Upper lobe of left lung (tissue), 6 donors: ENCODE data around the gene UTF1. TPM values are rescaled to one million over a fixed set of nuclear protein-coding genes. Genes with fewer than 3 reads are reported as not detected.

ENCODE experiments used
- ATAC-seq, 2 donors: fragments of 200-7000 bp; cut with Tn5 transposase; one replicate each; pipeline ENCODE4 v1.9.1; 2022; ENCODE audit warnings: mild to moderate bottlenecking in 2 of 2, moderate library complexity in 2 of 2; ENCODE audit not compliant: low FRiP score in 2 of 2
- DNase-seq, 2 donors: peaks; one replicate each; pipeline ENCODE4 v3.0.0-alpha.2; 2019 to 2020
- H3K27ac ChIP-seq, 4 donors: fragments of 200-600 bp; sonication (generic); one replicate each; pipeline ENCODE4 v1.5.1; 2016 to 2019
- H3K27me3 ChIP-seq, 4 donors: fragments of 200-600 bp; sonication (generic); one replicate each; pipeline ENCODE4 v1.5.1; 2017 to 2019
- H3K36me3 ChIP-seq, 4 donors: fragments of 200-600 bp; sonication (generic); one replicate each; pipeline ENCODE4 v1.5.1; 2016 to 2019
- H3K4me1 ChIP-seq, 4 donors: fragments of 200-600 bp; sonication (generic); one replicate each; pipeline ENCODE4 v1.5.1; 2018 to 2019
- H3K4me3 ChIP-seq, 4 donors: fragments of 200-600 bp; sonication (generic); one replicate each; pipeline ENCODE4 v1.5.1; 2017 to 2019; ENCODE audit warnings: mild to moderate bottlenecking in 2 of 4, moderate library complexity in 1 of 4
- H3K9me3 ChIP-seq, 4 donors: fragments of 200-600 bp; sonication (generic); one replicate each; pipeline ENCODE4 v1.5.1; 2018 to 2019
- EP300 ChIP-seq, 4 donors: sonication (generic); formaldehyde crosslinking; IDR thresholded peaks; one replicate each; pipeline ENCODE4 v1.5.1; 2017; ENCODE audit warnings: antibody characterized with exemption in 4 of 4, control low read depth in 2 of 4
- POLR2A ChIP-seq, 4 donors: fragments of 450-650 bp; IDR thresholded peaks; one replicate each; pipeline ENCODE4 v1.5.1; 2016 to 2017; ENCODE audit warnings: antibody characterized with exemption in 4 of 4, mild to moderate bottlenecking in 2 of 4
- POLR2AphosphoS5 ChIP-seq, 2 donors: sonication (generic); formaldehyde crosslinking; IDR thresholded peaks; one replicate each; pipeline ENCODE4 v1.5.1; 2017; ENCODE audit warnings: antibody characterized with exemption in 2 of 2
- WGBS, 2 donors: methylation state at CpG; one replicate each; pipeline ENCODE4 v1.1.5; 2017 to 2018; 5-methylcytosine and 5-hydroxymethylcytosine counted together
- total RNA-seq, 6 donors: library from RNA; depleted of rRNA in 4 of 6; stranded (reverse); fragments of >200 nt in 4 of 6; gene quantifications; one replicate each; pipeline versions ENCODE4 v1.1.0 to v1.2.1, GENCODE V29; 2016 to 2021
- TF ChIP-seq, protein P1 (sequence below), 6 experiments: fragments of 450-650 bp in 4 of 6; fragments of 200-600 bp in 2 of 6; sonication (generic) in 2 of 6; IDR thresholded peaks; one replicate each; pipeline ENCODE4 v1.5.1; 2016 to 2019; ENCODE audit warnings: antibody characterized with exemption in 6 of 6
- donor health status: DM: no; HTN: no; CAD: no; lungs with moderate emphysema.
- donor health status: DM: no; HTN: yes; CAD: no; lungs with severe emphysema.

Gene UTF1
- total RNA-seq, 6 donors from 2014 or later, result 0.26 to 0.37 TPM; not detected in 4

DNA sequence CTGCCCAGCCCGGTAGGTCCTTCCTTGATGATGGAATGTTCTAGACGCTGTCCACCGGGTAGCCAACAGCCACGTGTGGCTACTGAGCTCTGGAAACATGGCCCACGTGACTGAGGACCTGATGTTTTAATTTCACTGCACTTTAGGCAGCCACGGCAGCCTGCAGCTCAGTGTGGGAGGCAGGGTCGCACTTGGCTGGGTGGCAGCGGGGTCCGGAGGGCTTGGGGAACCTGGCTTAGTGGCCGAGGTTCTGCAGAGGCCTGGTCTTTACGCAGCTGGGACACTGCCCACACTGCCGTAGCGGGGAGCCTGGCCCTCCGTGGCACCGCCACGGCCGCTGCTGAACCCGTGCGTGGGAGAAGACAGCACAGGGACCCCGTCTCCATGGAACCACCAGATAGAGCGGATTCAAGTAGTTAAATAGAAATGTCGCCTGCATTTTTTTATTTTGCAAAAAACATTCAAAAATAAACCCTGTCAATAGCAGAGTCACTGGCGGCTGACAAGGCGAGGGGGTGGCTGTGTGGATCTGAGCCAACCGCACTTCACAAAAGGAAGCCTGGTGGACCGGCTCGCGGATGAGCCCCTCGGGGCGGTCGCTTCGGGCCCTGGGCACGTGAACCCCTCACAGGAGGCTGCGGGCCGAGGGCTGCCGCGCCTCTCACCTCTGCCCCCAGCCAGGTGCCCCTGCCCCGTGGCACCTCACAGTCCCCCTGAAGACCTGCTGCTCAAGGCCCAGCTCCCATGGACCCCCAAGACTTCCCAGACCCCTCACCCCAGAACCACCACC is 25.6 kb upstream of the UTF1 start:
- DNase-seq, result peak in 1 of 2 donors; percentile 79

DNA sequence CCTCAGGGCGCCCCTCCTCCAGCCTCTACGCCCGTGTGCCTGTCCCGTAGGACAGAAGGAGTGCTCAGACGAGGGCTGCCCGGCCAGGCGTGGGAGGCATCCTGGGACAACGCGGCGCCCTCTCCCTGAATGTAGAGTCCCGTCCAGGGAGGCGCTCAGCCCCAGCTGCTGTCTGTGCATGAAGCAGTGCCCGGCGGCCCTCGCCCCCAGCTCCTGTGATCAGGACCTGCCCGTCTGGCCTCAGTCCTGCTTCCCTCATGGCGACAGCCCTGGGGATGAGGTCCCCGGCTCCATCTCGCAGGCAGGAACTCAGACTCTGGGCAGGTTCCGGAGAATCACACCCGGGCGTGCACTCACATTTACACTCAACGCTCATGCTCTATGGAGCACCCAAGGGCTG is 24.9 kb upstream of the UTF1 start:
- Histone ChIP-seq H3K27ac (no peak overlapping the region), H3K36me3 (no peaks in the 10 kb centered on the region), H3K9me3 (no peaks in the 10 kb centered on the region), H3K4me3 (no peak overlapping the region), H3K4me1 (no peaks in the 10 kb centered on the region), H3K27me3 (no peaks in the 10 kb centered on the region)
- TF ChIP-seq, protein P1, sequence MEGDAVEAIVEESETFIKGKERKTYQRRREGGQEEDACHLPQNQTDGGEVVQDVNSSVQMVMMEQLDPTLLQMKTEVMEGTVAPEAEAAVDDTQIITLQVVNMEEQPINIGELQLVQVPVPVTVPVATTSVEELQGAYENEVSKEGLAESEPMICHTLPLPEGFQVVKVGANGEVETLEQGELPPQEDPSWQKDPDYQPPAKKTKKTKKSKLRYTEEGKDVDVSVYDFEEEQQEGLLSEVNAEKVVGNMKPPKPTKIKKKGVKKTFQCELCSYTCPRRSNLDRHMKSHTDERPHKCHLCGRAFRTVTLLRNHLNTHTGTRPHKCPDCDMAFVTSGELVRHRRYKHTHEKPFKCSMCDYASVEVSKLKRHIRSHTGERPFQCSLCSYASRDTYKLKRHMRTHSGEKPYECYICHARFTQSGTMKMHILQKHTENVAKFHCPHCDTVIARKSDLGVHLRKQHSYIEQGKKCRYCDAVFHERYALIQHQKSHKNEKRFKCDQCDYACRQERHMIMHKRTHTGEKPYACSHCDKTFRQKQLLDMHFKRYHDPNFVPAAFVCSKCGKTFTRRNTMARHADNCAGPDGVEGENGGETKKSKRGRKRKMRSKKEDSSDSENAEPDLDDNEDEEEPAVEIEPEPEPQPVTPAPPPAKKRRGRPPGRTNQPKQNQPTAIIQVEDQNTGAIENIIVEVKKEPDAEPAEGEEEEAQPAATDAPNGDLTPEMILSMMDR (IDR thresholded peaks at IDR 0.05), result no peak
- TF ChIP-seq POLR2AphosphoS5 (IDR thresholded peaks at IDR 0.05), result no peak
- TF ChIP-seq EP300 (IDR thresholded peaks at IDR 0.05), result no peak
- TF ChIP-seq POLR2A (IDR thresholded peaks at IDR 0.05), result no peak
- DNase-seq, result peak in 1 of 2 donors; percentile 74
- WGBS, 2 donors, result 85 to 89% methylated on average over 10 to 21 of the region's 23 CpGs
- ATAC-seq, result no peak

More for the DNA sequence above, 25.6 kb upstream of the UTF1 start:
- Histone ChIP-seq H3K27ac (no peak overlapping the region), H3K4me3 (no peak overlapping the region), H3K9me3 (no peaks in the 10 kb centered on the region), H3K27me3 (no peaks in the 10 kb centered on the region), H3K36me3 (no peaks in the 10 kb centered on the region), H3K4me1 (no peaks in the 10 kb centered on the region)
- TF ChIP-seq, protein P1 (IDR thresholded peaks at IDR 0.05), result no peak
- TF ChIP-seq POLR2A (IDR thresholded peaks at IDR 0.05) (no peak), POLR2AphosphoS5 (IDR thresholded peaks at IDR 0.05) (no peak), EP300 (IDR thresholded peaks at IDR 0.05) (no peak)
- ATAC-seq, result no peak
- WGBS, 2 donors, result 90% methylated on average over 18 to 38 of the region's 38 CpGs

DNA sequence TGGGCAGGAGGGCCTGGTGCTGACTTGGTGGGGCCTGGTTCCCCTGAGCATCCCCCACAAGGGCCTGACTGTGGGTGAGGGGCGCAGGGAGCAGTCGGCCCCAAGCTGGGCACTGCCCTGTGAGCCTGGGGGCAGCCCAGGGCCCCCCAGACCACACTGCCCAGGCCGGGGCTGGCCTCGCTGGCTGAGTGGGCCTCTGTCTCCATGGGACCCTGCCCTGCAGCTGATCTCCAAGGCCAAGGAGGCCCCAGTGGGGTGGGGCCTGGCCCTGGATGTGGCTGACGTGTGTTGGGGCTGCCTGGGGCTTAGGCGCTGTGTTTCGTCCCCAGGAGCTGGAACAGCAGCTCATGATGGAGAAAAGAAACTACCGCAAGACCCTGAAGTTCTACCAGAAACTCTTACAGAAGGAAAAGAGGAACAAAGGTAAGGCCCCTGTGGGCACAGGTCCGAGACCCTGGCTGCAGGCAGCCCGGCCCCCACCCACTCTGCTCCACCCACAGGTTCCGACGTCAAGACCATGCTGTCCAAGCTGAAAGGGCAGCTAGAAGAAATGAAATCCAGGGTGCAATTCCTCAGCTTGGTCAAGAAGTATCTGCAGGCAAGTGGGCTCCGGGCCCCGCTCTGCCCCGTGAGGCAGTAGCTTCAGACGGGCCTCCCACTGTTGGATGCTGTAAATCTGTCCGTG is 23.5 kb upstream of the UTF1 start:
- no peaks in the 10 kb centered on the region for H3K9me3 ChIP-seq
- H3K27me3 ChIP-seq, result no peaks in the 10 kb centered on the region
- no peak overlapping the region for H3K27ac ChIP-seq
- TF ChIP-seq POLR2AphosphoS5 (IDR thresholded peaks at IDR 0.05), result no peak
- TF ChIP-seq POLR2A (IDR thresholded peaks at IDR 0.05), result no peak
- TF ChIP-seq EP300 (IDR thresholded peaks at IDR 0.05), result no peak
- TF ChIP-seq, protein P1 (IDR thresholded peaks at IDR 0.05), result no peak
- ATAC-seq (no peak), DNase-seq (peak in 1 of 2 donors; percentile 72)
- no peaks in the 10 kb centered on the region for H3K4me1 ChIP-seq
- 83 to 92% methylated on average over 11 to 17 of the region's 17 CpGs for WGBS, 2 donors
- no peak overlapping the region for H3K4me3 ChIP-seq
- H3K36me3 ChIP-seq, result no peaks in the 10 kb centered on the region

DNA sequence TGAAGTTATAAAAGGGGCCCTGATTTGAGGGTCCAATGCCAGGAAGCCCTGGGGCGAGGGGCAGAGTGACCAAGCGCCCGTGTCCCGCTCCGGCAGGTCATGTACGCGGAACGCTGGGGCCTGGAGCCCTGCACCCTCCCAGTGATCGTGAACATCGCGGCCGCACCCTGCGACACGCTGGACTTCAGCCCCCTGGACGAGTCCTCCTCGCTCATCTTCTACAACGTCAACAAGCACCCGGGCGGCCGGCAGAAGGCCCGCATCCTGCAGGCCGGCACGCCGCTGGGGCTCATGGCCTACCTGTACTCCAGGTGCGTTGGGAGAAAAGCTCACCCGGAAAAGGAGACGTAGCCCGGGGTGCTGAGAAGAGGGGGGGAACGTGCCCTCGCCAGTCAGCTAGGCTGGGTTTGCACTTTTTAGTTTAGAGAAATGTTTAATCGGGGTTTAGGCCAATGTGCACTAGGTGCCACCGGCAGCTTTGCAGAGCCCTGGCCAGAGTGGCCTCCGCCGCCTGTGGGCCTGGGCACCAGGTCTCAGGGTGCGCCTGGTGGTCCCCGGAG is 22.9 kb upstream of the UTF1 start:
- TF ChIP-seq, protein P1 (IDR thresholded peaks at IDR 0.05), result no peak
- TF ChIP-seq POLR2A (IDR thresholded peaks at IDR 0.05) (no peak), EP300 (IDR thresholded peaks at IDR 0.05) (no peak), POLR2AphosphoS5 (IDR thresholded peaks at IDR 0.05) (no peak)
- DNase-seq, result peak in 1 of 2 donors; percentile 84
- 95 to 97% methylated on average over 28 to 36 of the region's 36 CpGs for WGBS, 2 donors

More for the DNA sequence above, 22.9 kb upstream of the UTF1 start:
- H3K36me3 ChIP-seq, result no peaks in the 10 kb centered on the region
- no peak overlapping the region for H3K4me3 ChIP-seq
- no peaks in the 10 kb centered on the region for H3K27me3 ChIP-seq
- H3K27ac ChIP-seq, result no peak overlapping the region
- H3K9me3 ChIP-seq, result no peaks in the 10 kb centered on the region
- ATAC-seq, result no peak
- H3K4me1 ChIP-seq, result no peaks in the 10 kb centered on the region
